ENCODE results near the gene ADD3. TPM values are rescaled to one million over a fixed set of nuclear protein-coding genes. Genes with fewer than 3 reads are reported as not detected.

ADD3 gene
- total RNA-seq, 1 experiment from 2014 or later, result 32.4 TPM

- intact Hi-C loops (cut with micrococcal nuclease; ENCODE audit: unreplicated experiment) (no loop called here), in situ Hi-C loops (cut with HindIII; ENCODE audit: low pct_unique_long_range_greater_than_20kb, low sequenced_read_pairs) (no loop called here)
- H3K36me3 ChIP-seq (ENCODE audit: control insufficient read depth, insufficient read depth, low read length), result no peaks in the 10 kb centered on the region
- ChIA-PET POLR2A (no interaction called here), CTCF (no interaction called here)
- BruUV-seq (replicated peaks), result no TSS peak
- H3K27ac ChIP-seq (ENCODE audit: low read length), result no peak overlapping the region
- TF ChIP-seq REST (IDR thresholded peaks at IDR 0.05; ENCODE audit: insufficient read depth in 1 of 2, low read depth in 2 of 2, low read length in 1 of 2) (no peak), POLR2AphosphoS5 (IDR thresholded peaks at IDR 0.05; ENCODE audit: low read depth, low read length) (no peak), SIN3A (IDR thresholded peaks at IDR 0.05; ENCODE audit: borderline replicate concordance, insufficient read depth, low read depth, low read length) (no peak), CTCF (IDR thresholded peaks at IDR 0.05) (no peak), TCF7L2 (IDR thresholded peaks at IDR 0.05; ENCODE audit: low read depth, low read length) (no peak)
- H3K4me1 ChIP-seq (ENCODE audit: control insufficient read depth, insufficient read depth, low read length), result no peaks in the 10 kb centered on the region
- H3K9me3 ChIP-seq (ENCODE audit: control insufficient read depth, insufficient read depth, low read depth, low read length), result no peaks in the 10 kb centered on the region
- H3K27me3 ChIP-seq (ENCODE audit: control insufficient read depth, insufficient read depth, low read length), result peaks cover 21% of the 10 kb centered on the region
- ATAC-seq, result no peak
- no peak for DNase-seq (ENCODE audit: low read depth, low spot score)
- no peak overlapping the region for H3K4me3 ChIP-seq (ENCODE audit: low read depth in 2 of 2, low read length in 2 of 2)
Measured at GRCh38 chr10:110170142-110170971, 162.6 kb downstream of the ADD3 start.

GRCh38 chr10:110171032-110171431 lies 163.2 kb downstream of the ADD3 start:
- no peaks in the 10 kb centered on the region for H3K9me3 ChIP-seq (ENCODE audit: control insufficient read depth, insufficient read depth, low read depth, low read length)
- in situ Hi-C loops (cut with HindIII; ENCODE audit: low pct_unique_long_range_greater_than_20kb, low sequenced_read_pairs) (no loop called here), intact Hi-C loops (cut with micrococcal nuclease; ENCODE audit: unreplicated experiment) (no loop called here)
- H3K27ac ChIP-seq (ENCODE audit: low read length), result no peak overlapping the region
- POLR2A ChIA-PET, result no interaction called here
- TF ChIP-seq SIN3A (IDR thresholded peaks at IDR 0.05; ENCODE audit: borderline replicate concordance, insufficient read depth, low read depth, low read length) (no peak), POLR2AphosphoS5 (IDR thresholded peaks at IDR 0.05; ENCODE audit: low read depth, low read length) (no peak), CTCF (IDR thresholded peaks at IDR 0.05) (no peak), TCF7L2 (IDR thresholded peaks at IDR 0.05; ENCODE audit: low read depth, low read length) (no peak), REST (IDR thresholded peaks at IDR 0.05; ENCODE audit: insufficient read depth in 1 of 2, low read depth in 2 of 2, low read length in 1 of 2) (no peak)
- DNase-seq (ENCODE audit: low read depth, low spot score) (no peak), ATAC-seq (0 out of 2 replicates have a peak, but pooled peaks have one; percentile 31)
- CTCF ChIA-PET, result no interaction called here
- no TSS peak for BruUV-seq (replicated peaks)
- no peak overlapping the region for H3K4me3 ChIP-seq (ENCODE audit: low read depth in 2 of 2, low read length in 2 of 2)
- H3K27me3 ChIP-seq (ENCODE audit: control insufficient read depth, insufficient read depth, low read length), result peaks cover 21% of the 10 kb centered on the region
- no peaks in the 10 kb centered on the region for H3K4me1 ChIP-seq (ENCODE audit: control insufficient read depth, insufficient read depth, low read length)
- H3K36me3 ChIP-seq (ENCODE audit: control insufficient read depth, insufficient read depth, low read length), result no peaks in the 10 kb centered on the region

Data from Panc1 (cell line).